Measurements from ENCODE around the gene MMP24.

Gene MMP24

DNA sequence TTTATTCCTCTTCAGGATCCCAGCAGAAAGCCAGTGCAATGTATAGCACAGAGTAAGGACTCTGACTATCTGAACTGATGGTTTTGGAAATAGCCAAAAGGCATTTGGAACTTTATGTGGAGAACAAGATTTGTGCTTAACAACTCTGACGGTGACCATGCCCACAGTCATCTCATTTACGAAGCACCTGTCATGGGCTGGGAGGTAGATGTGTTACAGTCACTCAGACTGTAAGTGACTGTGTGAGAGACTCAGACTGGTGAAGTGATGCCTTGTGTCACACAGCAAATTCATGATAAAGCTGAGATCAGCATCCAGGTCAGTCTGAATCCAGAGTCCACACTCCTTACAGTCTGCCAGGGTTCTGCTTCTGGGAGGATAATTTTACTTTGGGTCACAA, 89.6 kb downstream of the MMP24 start:
- DNase-seq = no peak

DNA sequence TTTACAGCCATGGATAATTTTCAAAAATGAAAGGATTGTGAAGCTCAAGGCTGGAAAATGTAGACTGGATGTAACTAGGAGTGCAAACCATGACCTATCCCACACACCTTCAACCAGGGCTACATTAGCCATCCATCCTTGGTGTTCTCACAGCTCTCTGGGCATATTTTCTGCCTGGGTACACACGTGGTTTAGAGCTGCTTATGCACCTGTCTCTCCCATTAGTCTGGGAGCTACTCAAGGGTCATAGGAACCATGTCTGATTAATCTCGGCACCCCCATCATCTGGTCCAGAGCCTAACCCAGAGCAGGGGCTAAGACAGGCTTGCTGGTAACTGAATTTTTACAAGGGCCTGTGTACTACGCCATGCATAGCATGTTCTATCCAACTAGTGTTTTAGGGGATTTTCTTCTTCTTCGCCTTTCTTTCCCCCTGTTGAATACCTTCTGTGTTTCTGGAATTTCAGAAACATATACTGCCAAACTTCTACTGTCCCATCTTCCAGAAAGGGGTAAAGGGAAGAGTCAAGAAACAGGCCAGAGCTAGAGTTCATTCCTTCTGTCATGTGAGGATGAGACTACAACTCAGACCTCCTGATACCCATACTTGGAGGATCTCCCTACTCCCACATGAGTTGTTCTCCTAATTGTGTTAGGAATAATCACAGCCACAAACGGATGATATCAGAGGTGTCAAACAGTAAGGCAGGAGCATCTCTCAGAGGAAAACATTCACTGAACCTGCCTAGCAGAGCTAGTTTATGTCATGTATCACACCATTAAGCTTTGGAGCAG, 91.1 kb downstream of the MMP24 start:
- DNase-seq = no peak

DNA sequence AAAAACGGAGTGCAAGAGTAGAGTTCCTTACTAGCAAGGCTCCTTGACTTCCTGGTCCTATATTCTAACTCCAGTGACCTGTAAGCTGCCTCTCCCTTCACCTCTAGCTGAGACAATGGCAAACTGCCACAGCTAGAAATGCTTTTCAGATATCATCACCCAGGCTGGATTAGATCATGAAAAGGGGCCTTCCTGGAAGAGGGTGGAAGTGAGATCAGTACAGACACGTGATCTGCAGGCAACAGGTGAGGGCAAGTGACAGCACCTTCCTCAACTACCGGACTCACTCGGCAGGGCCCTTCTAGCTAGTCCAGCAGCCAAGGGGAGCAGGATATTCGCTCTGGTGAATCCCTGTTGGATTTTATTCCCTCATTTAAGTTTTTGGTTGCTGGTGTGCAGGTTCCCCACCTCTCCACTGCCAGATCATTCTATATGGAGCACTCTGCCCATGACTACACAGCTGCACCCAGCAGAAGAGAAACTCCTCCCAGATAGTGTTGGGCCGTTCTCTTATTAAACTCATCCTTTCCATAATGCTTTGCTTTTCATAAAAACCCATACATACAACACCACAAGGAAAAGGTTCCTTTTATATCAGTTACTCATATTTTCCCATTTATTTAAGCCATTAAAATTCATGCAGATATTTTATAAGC, 92.1 kb downstream of the MMP24 start:
- no peak for DNase-seq

DNA sequence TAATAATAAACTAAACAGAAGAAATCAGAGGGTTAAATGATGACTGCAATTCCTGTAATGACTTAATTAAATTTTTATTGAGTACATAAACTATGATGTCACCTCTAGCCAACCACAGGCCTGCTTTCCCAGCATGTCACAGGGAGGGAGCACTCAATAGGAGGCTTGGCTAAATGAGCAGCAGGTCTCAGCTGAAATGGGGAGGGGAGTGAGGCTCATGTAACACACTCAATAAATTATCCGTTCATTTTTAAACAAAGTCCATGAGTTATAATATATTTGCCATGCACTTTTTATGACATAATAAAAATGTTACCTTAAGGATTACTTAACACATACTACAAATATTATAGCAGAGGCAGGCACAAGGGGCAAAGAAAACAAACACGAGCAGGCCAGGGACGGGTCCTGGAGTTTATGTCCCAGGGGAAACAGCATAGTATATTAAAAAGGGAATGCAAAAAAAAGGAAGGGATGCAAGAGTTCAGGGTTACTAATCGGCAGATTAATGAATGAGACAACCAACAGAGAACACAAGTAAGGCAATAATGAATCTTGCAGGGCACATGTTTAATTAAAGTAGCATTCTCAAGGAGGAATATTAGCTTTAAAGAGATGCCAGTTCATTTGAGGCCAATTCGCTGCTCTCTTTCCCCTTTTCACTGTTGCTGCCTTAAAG, 92.8 kb downstream of the MMP24 start:
- DNase-seq = no peak

DNA sequence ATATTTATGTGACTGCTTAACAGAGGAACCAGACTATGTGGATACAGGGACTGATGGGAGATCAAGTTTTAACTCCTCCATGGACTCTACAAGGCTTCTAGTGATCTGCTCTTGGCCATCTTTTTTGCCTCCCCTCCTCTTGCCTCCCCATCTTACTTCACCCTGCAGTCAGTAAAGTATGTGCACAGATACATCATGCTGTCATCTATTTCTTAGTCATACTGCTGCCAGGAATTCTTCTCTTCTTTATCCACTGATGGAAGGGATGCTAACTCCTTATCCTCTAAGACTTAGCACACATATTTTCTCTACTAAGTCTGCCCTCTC, 93.3 kb downstream of the MMP24 start:
- peak; percentile 18 for DNase-seq

DNA sequence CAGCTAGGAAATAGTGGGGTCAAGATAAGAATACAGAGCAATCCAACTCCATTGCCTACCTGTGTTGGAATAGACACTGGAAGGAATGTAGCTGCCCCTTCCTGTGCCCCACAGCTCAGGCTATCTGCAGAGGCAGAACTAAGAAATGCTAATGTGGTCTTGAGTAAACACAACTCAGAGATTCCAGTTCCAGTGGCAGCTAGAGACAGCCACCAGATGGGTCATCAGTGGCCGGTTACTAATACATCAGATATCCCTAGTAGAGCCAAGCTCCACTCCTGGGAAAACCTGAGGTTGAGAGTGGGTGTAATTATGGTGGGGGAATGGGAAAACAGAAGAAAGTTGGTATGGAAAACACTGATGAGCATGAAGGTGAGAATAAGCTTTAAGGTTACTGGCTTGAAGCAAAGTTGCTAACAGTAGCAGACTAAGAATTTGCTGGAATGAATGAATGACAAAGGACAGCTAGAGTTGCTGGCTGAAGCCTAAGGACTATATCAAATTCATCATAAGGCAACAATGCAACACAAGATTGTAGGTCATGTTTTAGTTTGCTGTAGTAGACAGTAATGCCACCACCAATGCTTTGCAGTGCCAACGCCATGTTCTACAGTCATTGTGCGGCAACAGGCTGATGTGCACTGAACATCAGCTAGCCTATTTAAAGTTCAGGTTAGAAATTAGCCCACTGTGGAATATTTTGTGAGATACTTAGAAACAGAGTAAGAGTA, 94.1 kb downstream of the MMP24 start:
- DNase-seq = no peak

DNA sequence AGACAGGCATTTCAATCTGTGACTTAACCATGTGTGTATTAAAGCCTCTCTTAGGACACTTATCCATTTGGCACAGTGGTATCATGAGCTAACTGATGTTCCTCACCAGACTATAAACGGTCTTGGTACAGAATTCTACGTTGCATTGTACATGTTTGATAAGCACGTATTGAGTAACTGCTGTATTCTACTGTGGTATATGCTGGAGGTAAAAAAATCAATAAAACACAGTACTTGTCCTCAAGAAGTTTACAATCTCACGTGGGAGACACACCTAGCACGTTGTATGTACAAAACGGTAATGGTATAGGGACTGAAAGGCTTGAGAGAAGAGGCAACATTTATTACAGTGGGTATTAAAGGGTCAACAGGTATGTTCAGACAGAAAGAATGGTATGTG, 98.9 kb downstream of the MMP24 start:
- no peak for DNase-seq

DNA sequence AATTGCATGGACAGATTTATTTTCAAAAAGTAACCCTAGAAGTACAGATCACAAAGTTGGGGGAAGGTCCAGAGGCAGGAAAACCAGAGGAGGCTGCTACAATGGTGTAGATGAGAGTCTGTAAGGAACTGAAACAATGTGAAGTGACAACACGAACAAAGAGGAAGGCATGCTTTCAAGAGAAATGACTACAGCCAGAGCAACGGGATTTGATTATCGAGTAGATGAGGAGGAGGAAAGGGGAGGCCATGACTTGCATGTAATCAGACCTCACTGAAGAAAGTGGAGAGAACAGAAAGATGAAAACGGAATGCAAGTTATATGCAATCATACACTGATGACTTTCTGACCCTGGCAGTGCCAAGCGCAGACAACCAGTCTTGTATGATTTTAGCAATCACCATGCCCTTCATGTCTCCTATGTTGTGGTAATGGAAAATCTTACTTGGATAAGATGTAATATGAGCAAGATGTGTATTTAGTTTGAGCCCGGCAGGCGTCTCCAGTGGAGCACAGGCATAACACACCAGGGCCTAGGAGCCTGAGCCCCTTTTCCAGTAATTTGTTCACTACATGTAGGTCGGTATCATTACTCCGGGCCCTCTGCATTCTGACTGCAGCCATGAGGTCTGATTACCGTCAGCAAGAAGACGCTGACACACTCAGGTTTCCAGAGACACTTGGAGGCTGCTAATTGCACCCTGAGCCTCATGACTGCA, 99.7 kb downstream of the MMP24 start:
- DNase-seq = peak; percentile 83
